Measurements from ENCODE around the gene MAP3K4. TPM values are rescaled to one million over a fixed set of nuclear protein-coding genes. Genes with fewer than 3 reads are reported as not detected.
"Not testable (repeated sequence)": the region's sequence is repeated elsewhere in the genome, so short reads cannot be mapped to it uniquely, and the experiment has no call there.

The MAP3K4 gene
- total RNA-seq, 1 donor: 31.1 TPM

GRCh38 chr6:160972111-160972510 lies 19.5 kb upstream of the MAP3K4 start:
- no peak for TF ChIP-seq CTCF (IDR thresholded peaks at IDR 0.05; ENCODE audit: extremely low read depth, low read depth, low read length)
- H3K9me3 ChIP-seq (ENCODE audit: low read depth, low read length): no peaks in the 10 kb centered on the region
- no peaks in the 10 kb centered on the region for H3K79me2 ChIP-seq (ENCODE audit: insufficient read depth, low read length)
- peak; percentile 93 for DNase-seq (ENCODE audit: insufficient read length, low spot score, missing footprints)
- no peak overlapping the region for H3K4me2 ChIP-seq (ENCODE audit: insufficient read depth, low read length)
- no peak overlapping the region for H2AFZ ChIP-seq (ENCODE audit: low read length)
- no peaks in the 10 kb centered on the region for H4K20me1 ChIP-seq (ENCODE audit: insufficient read depth, low read length)
- H3K27me3 ChIP-seq (ENCODE audit: insufficient read depth, low read length): no peaks in the 10 kb centered on the region
- peaks cover 22% of the 10 kb centered on the region for H3K4me1 ChIP-seq (ENCODE audit: insufficient read depth, low read length)
- H3K36me3 ChIP-seq (ENCODE audit: insufficient read depth, low read length): no peaks in the 10 kb centered on the region
- H3K27ac ChIP-seq (ENCODE audit: low read depth, low read length): peak overlapping the region; percentile 97
- H3K4me3 ChIP-seq (ENCODE audit: insufficient read depth, low read length): no peak overlapping the region

DNA sequence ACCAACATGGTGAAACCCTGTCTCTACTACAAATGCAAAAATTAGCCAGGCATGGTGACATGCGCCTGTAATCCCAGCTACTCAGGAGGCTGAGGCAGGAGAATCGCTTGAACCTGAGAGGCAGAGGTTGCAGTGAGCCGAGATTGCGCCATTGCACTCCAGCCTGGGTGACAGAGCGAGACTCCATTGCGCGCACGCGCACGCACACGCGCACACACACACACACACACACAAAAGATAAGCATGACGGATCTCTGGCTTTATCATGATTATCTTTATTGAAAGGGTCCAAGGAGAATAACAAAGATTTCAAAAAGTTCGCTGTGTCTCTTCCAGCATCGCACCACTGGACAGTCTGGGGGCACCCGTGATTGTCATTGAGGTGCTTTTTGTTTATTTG lies 19.0 kb upstream of the MAP3K4 start:
- H2AFZ ChIP-seq (ENCODE audit: low read length); H3K4me2 ChIP-seq (ENCODE audit: insufficient read depth, low read length); DNase-seq (ENCODE audit: insufficient read length, low spot score, missing footprints); H3K9me3 ChIP-seq (ENCODE audit: low read depth, low read length); H4K20me1 ChIP-seq (ENCODE audit: insufficient read depth, low read length); H3K27me3 ChIP-seq (ENCODE audit: insufficient read depth, low read length); H3K79me2 ChIP-seq (ENCODE audit: insufficient read depth, low read length); H3K36me3 ChIP-seq (ENCODE audit: insufficient read depth, low read length); H3K4me3 ChIP-seq (ENCODE audit: insufficient read depth, low read length): not testable (repeated sequence)
- H3K4me1 ChIP-seq (ENCODE audit: insufficient read depth, low read length): peaks cover 22% of the 10 kb centered on the region
- H3K27ac ChIP-seq (ENCODE audit: low read depth, low read length): peak overlapping the region; percentile 97

- Histone ChIP-seq H3K9me3 (ENCODE audit: low read depth, low read length) (no peaks in the 10 kb centered on the region), H3K4me3 (ENCODE audit: insufficient read depth, low read length) (no peak overlapping the region), H3K27me3 (ENCODE audit: insufficient read depth, low read length) (no peaks in the 10 kb centered on the region), H3K36me3 (ENCODE audit: insufficient read depth, low read length) (no peaks in the 10 kb centered on the region), H3K27ac (ENCODE audit: low read depth, low read length) (peak overlapping the region; percentile 97), H3K79me2 (ENCODE audit: insufficient read depth, low read length) (no peaks in the 10 kb centered on the region), H4K20me1 (ENCODE audit: insufficient read depth, low read length) (no peaks in the 10 kb centered on the region), H3K4me1 (ENCODE audit: insufficient read depth, low read length) (peaks cover 29% of the 10 kb centered on the region), H2AFZ (ENCODE audit: low read length) (no peak overlapping the region), H3K4me2 (ENCODE audit: insufficient read depth, low read length) (peak overlapping the region; percentile 28)
- TF ChIP-seq CTCF (IDR thresholded peaks at IDR 0.05; ENCODE audit: extremely low read depth, low read depth, low read length): no peak
- no peak for DNase-seq (ENCODE audit: insufficient read length, low spot score, missing footprints)
Observed at GRCh38 chr6:160973311-160974250, 18.0 kb upstream of the MAP3K4 start.

GRCh38 chr6:160974304-160974771 lies 17.2 kb upstream of the MAP3K4 start:
- Histone ChIP-seq H3K27me3 (ENCODE audit: insufficient read depth, low read length) (no peaks in the 10 kb centered on the region), H3K9me3 (ENCODE audit: low read depth, low read length) (no peaks in the 10 kb centered on the region), H4K20me1 (ENCODE audit: insufficient read depth, low read length) (no peaks in the 10 kb centered on the region), H3K4me1 (ENCODE audit: insufficient read depth, low read length) (peaks cover 34% of the 10 kb centered on the region), H3K4me2 (ENCODE audit: insufficient read depth, low read length) (peak overlapping the region; percentile 28), H3K27ac (ENCODE audit: low read depth, low read length) (peak overlapping the region; percentile 97), H2AFZ (ENCODE audit: low read length) (peak overlapping the region; percentile 21), H3K4me3 (ENCODE audit: insufficient read depth, low read length) (no peak overlapping the region), H3K36me3 (ENCODE audit: insufficient read depth, low read length) (no peaks in the 10 kb centered on the region), H3K79me2 (ENCODE audit: insufficient read depth, low read length) (no peaks in the 10 kb centered on the region)
- TF ChIP-seq CTCF (IDR thresholded peaks at IDR 0.05; ENCODE audit: extremely low read depth, low read depth, low read length): no peak
- peak; percentile 90 for DNase-seq (ENCODE audit: insufficient read length, low spot score, missing footprints)

Data from osteoblast (primary cell).